Activated B cell treated with CpG ODN at 0.5 μM for 24 hours (primary cell): ENCODE results near the gene THBS2. TPM values are rescaled to one million over a fixed set of nuclear protein-coding genes. Genes with fewer than 3 reads are reported as not detected.

Experiments used
- ATAC-seq: fragments of 200-7000 bp; cut with Tn5 transposase; one replicate; pipeline ENCODE4 v1.10.0; 2021; ENCODE audit warnings: low read depth, mild to moderate bottlenecking, moderate library complexity
- CTCF ChIA-PET: fragments of 350-600 bp; sonication (Branson Sonifier 250); formaldehyde crosslinking; loops from one replicate; lab custom pipeline; 2021; ENCODE audit warnings: antibody characterized with exemption; lab: Charles Lee
- POLR2A ChIA-PET: fragments of 350-600 bp; sonication (Branson Sonifier 250); formaldehyde crosslinking; loops from one replicate; lab custom pipeline; 2021; ENCODE audit warnings: antibody characterized with exemption; lab: Charles Lee
- DNase-seq: peaks from one replicate; pipeline ENCODE4 v3.0.0; 2022
- H3K27ac Mint-ChIP-seq: one replicate; pipeline ENCODE4 v1.8.0; 2020; ENCODE audit warnings: mixed read lengths
- H3K27me3 Mint-ChIP-seq: one replicate; pipeline ENCODE4 v1.8.0; 2021; ENCODE audit warnings: mixed read lengths
- H3K36me3 Mint-ChIP-seq: one replicate; pipeline ENCODE4 v1.8.0; 2021; ENCODE audit warnings: low read depth, mixed read lengths
- H3K4me1 Mint-ChIP-seq: one replicate; pipeline ENCODE4 v1.8.0; 2021; ENCODE audit warnings: mixed read lengths
- H3K4me3 Mint-ChIP-seq: one replicate; pipeline ENCODE4 v1.8.0; 2020; ENCODE audit warnings: mild to moderate bottlenecking, mixed read lengths
- H3K9me3 Mint-ChIP-seq: one replicate; pipeline ENCODE4 v1.8.0; 2020; ENCODE audit warnings: mixed read lengths
- CTCF ChIP-seq: fragments of 200-600 bp; IDR thresholded peaks from one replicate; pipeline ENCODE4 v1.8.0; 2022; ENCODE audit warnings: antibody characterized with exemption, mild to moderate bottlenecking
- intact Hi-C: fragments of 100-400 bp; cut with micrococcal nuclease; formaldehyde crosslinking; loops from one replicate; pipeline ENCODE4 v1.15.1; 2024
- total RNA-seq: library from RNA; stranded (reverse); gene quantifications from 2 replicates; pipeline ENCODE4 v1.2.3, GENCODE V29; 2022

THBS2 gene
- total RNA-seq, 1 donor from 2014 or later, result not detected

GRCh38 chr6:169256061-169256460, 2.4 kb upstream of the THBS2 start:
- H3K4me3 Mint-ChIP-seq, result no peak overlapping the region
- ChIA-PET POLR2A (no interaction called here), CTCF (no interaction called here)
- ATAC-seq, result no peak
- no peak for TF ChIP-seq CTCF
- no peak overlapping the region for H3K27ac Mint-ChIP-seq
- H3K9me3 Mint-ChIP-seq, result no peaks in the 10 kb centered on the region
- no peaks in the 10 kb centered on the region for H3K36me3 Mint-ChIP-seq
- intact Hi-C loops, result no loop called here
- H3K27me3 Mint-ChIP-seq, result peaks cover 39% of the 10 kb centered on the region
- no peak for DNase-seq
- peaks cover 21% of the 10 kb centered on the region for H3K4me1 Mint-ChIP-seq

- Mint-ChIP-seq H3K9me3 (no peaks in the 10 kb centered on the region), H3K36me3 (no peaks in the 10 kb centered on the region), H3K27ac (no peak overlapping the region), H3K4me3 (no peak overlapping the region), H3K4me1 (peaks cover 21% of the 10 kb centered on the region), H3K27me3 (peaks cover 43% of the 10 kb centered on the region)
- ChIA-PET CTCF (no interaction called here), POLR2A (no interaction called here)
- no peak for DNase-seq
- no peak for TF ChIP-seq CTCF
- ATAC-seq, result no peak
- intact Hi-C loops, result no loop called here
These were observed 2.0 kb upstream of the THBS2 start for GRCh38 chr6:169255643-169256042.

- Mint-ChIP-seq H3K27ac (no peak overlapping the region), H3K4me3 (no peak overlapping the region), H3K4me1 (peaks cover 21% of the 10 kb centered on the region), H3K9me3 (no peaks in the 10 kb centered on the region), H3K36me3 (no peaks in the 10 kb centered on the region), H3K27me3 (peaks cover 47% of the 10 kb centered on the region)
- POLR2A ChIA-PET, result no interaction called here
- intact Hi-C loops, result no loop called here
- ATAC-seq (no peak), DNase-seq (no peak)
- CTCF ChIA-PET, result no interaction called here
- no peak for TF ChIP-seq CTCF
These were observed 1.0 kb upstream of the THBS2 start for GRCh38 chr6:169254456-169255316.

- Mint-ChIP-seq H3K4me1 (peaks cover 21% of the 10 kb centered on the region), H3K27me3 (peaks cover 47% of the 10 kb centered on the region), H3K36me3 (no peaks in the 10 kb centered on the region), H3K4me3 (no peak overlapping the region), H3K27ac (no peak overlapping the region), H3K9me3 (no peaks in the 10 kb centered on the region)
- intact Hi-C loops, result no loop called here
- no peak for ATAC-seq
- no peak for TF ChIP-seq CTCF
- no peak for DNase-seq
- POLR2A ChIA-PET, result no interaction called here
- CTCF ChIA-PET, result no interaction called here
These were observed 999 bp downstream of the THBS2 start for GRCh38 chr6:169252505-169253189.

GRCh38 chr6:169251822-169252504, 1.7 kb downstream of the THBS2 start:
- DNase-seq, result no peak
- peaks cover 2% of the 10 kb centered on the region for H3K9me3 Mint-ChIP-seq
- peaks cover 47% of the 10 kb centered on the region for H3K27me3 Mint-ChIP-seq
- peaks cover 21% of the 10 kb centered on the region for H3K4me1 Mint-ChIP-seq
- intact Hi-C loops, result no loop called here
- CTCF ChIA-PET, result no interaction called here
- no peak for TF ChIP-seq CTCF
- H3K36me3 Mint-ChIP-seq, result no peaks in the 10 kb centered on the region
- H3K4me3 Mint-ChIP-seq, result no peak overlapping the region
- no peak for ATAC-seq
- no peak overlapping the region for H3K27ac Mint-ChIP-seq
- POLR2A ChIA-PET, result no interaction called here
